Measurements from ENCODE around the gene NETO1.

NETO1 gene

DNA sequence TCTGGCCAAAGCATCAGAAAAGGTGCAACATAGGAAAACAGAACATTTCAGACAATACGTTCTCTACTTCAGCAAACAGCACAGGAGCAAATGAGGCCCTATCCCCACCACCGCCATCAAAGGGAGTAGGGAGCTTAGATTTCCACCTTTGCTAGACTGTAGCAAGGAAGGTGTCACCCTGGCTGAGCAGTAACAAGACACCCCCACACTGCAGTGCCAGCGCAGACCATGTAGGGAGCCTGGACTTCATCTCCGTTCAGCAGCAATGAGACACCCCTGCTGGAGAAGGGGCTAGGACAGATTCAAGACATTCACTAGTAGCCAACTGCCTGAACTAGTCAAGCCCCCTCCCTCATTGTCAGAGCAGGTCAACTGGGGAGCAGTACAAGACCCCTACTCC, 163.6 kb downstream of the NETO1 start:
- no peak for DNase-seq (ENCODE audit: low read depth)
- H3K4me3 ChIP-seq (ENCODE audit: low read length) = no peak overlapping the region
- TF ChIP-seq, protein P1, sequence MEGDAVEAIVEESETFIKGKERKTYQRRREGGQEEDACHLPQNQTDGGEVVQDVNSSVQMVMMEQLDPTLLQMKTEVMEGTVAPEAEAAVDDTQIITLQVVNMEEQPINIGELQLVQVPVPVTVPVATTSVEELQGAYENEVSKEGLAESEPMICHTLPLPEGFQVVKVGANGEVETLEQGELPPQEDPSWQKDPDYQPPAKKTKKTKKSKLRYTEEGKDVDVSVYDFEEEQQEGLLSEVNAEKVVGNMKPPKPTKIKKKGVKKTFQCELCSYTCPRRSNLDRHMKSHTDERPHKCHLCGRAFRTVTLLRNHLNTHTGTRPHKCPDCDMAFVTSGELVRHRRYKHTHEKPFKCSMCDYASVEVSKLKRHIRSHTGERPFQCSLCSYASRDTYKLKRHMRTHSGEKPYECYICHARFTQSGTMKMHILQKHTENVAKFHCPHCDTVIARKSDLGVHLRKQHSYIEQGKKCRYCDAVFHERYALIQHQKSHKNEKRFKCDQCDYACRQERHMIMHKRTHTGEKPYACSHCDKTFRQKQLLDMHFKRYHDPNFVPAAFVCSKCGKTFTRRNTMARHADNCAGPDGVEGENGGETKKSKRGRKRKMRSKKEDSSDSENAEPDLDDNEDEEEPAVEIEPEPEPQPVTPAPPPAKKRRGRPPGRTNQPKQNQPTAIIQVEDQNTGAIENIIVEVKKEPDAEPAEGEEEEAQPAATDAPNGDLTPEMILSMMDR (conservative IDR thresholded peaks at IDR 0.05; ENCODE audit: low read length) = no peak

DNA sequence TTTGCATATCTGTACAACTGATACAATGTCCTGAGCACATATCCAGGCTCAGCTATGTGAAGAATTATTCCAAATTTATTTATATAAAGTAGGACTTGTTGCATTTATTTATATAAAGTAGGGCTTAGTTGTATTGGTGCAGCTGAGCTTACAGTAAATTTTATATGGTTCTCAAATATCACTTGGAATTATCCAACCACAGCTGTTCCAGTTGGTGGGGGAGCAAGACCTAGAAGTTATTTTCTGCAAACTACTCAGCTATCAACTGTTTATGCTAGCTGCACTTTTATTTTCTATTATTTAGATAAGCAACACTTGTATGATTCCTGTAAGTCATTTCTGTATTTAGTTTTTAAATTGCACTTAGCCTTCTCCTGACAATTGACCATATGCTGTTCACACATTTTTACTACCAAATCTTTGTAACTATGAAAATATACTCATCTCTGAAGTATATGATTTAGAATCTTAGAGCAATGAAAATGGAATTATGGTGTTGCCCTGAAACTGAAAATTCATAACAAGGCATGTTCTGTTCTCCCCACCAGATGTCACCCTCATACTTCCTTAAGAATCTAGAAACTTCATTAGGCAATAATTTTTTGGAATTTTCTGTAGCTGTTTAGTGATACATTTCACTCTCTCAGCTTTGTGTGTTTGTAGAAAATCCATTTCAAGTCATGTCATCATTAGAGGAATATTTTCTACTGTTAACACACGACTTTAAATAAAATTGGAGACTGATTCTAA, 166.7 kb downstream of the NETO1 start:
- no peak overlapping the region for H3K4me3 ChIP-seq (ENCODE audit: low read length)
- peak; percentile 17 for DNase-seq (ENCODE audit: low read depth)
- TF ChIP-seq, protein P1 (conservative IDR thresholded peaks at IDR 0.05; ENCODE audit: low read length) = peak; percentile 30

DNA sequence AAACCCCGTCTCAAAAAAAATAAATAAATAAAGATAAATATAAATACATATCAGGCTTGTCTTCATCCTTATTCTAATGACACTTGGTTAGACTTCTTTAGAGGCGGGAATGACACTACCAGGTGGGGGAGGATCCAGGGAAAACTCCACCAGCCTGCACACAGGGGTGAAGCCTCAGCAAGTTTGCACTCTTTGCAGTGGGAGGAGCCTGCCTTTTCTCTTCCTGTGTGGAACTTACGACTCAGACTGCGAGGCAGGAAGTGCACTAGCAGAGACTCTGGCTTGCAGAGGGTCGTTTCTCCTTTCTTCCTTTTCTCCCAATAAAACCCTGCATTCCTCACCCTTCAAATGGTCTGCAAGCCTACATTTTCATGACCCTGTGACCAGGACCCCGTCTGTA, 170.1 kb downstream of the NETO1 start:
- H3K4me3 ChIP-seq (ENCODE audit: low read length) = no peak overlapping the region
- TF ChIP-seq, protein P1 (conservative IDR thresholded peaks at IDR 0.05; ENCODE audit: low read length) = no peak
- no peak for DNase-seq (ENCODE audit: low read depth)

DNA sequence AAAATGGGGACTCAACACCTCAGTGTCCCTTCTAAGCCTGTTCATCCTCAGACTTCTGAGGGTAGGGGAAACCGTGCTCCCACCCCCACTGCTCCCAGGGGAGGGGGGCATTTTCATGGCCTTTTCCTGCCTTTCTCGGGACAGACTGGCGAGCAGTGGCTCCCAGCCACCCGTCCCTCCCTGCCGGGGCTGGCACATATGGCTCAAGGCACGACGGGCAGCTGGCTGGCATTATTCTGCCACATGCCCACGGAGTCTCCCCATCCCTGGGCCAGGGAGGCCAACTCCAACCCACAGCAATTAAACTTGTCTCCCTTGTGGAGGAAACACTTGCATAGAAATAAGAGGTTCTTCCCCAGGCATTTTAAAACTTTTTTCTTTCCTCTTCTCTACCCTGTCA, 175.2 kb downstream of the NETO1 start:
- no peak overlapping the region for H3K4me3 ChIP-seq (ENCODE audit: low read length)
- TF ChIP-seq, protein P1 (conservative IDR thresholded peaks at IDR 0.05; ENCODE audit: low read length) = no peak
- no peak for DNase-seq (ENCODE audit: low read depth)
